ENCODE data around the gene RGS7BP.
A peak's percentile ranks its signal among the peaks of the same experiment; 100 is the strongest.
"Not testable (repeated sequence)": the region's sequence is repeated elsewhere in the genome, so short reads cannot be mapped to it uniquely, and the experiment has no call there.

Gene RGS7BP

GRCh38 chr5:64558641-64559040, 52.8 kb downstream of the RGS7BP start:
- not testable (repeated sequence) for DNase-seq (ENCODE audit: low spot score)

- DNase-seq (ENCODE audit: low spot score): no peak
These were observed 60.6 kb downstream of the RGS7BP start for GRCh38 chr5:64566310-64566916.

DNA sequence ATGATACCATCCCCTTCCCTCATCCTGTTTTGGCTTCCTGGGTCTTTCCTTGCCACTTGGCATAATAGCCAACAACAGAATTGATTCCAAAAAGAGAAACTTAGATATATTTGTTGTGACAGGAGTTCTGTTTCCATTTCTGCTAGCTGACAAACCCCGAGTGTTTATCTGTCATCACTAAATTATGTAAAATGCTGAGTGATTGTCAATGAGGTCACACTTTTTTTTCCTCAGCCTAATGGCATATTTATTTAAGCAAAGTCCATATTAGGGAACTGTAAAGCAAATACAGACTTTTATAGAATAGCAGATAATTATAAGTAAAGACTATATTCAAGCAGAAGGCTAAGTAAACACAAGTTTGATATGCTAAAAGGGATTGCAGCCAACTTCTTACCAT, 64.0 kb downstream of the RGS7BP start:
- no peak for DNase-seq (ENCODE audit: low spot score)

DNA sequence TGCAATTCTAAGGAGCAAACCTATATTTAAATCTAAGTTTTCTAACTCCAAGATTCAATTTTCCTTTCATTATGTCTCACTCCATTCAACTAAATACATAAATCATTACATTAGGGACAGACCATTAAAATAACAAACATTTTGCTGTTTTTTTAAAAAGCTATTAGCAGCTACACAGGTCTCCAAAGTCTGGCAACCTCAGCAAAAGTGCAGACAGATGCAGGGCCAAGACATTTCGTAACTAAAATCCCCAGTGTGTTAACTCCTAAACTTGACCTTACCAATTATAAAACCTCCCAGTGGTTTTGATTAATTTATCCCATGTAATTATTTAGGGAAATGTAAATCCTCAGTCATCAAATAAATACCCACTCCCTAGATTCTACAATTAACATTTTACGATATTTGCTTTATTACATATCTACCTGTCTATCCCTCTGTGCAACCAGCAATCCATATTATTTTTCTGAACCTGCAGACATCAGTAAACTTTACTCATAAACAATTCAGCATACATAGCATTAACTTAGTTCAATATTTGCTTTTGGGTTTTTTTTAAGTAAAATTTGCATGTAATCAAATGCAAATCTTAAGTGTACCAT, 64.7 kb downstream of the RGS7BP start:
- DNase-seq (ENCODE audit: low spot score): no peak

GRCh38 chr5:64575561-64575960, 69.7 kb downstream of the RGS7BP start:
- DNase-seq (ENCODE audit: low spot score): no peak

- DNase-seq (ENCODE audit: low spot score): no peak
These were observed 70.4 kb downstream of the RGS7BP start for GRCh38 chr5:64576250-64576649.

- no peak for DNase-seq (ENCODE audit: low spot score)
These were observed 79.8 kb downstream of the RGS7BP start for GRCh38 chr5:64585646-64586045.

DNA sequence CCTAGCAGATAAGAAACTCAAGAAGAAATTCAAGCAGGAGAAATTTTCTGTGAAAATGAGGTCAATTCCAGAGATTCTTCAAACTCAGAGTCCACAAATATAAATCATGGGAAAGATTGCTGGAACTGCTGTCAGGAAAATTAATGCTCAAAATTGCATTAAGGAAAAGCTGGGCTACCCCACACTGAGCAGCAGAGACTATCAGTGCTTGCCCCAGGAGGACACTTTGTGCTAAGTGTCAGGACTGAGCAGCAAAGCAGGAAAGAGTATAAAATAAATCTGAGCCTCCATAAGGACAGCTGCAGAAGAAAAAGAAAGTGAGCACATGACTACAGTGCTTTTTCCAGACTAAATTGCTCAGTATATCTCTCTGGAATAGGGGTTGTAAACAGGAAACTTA, 81.6 kb downstream of the RGS7BP start:
- no peak for DNase-seq (ENCODE audit: low spot score)

DNA sequence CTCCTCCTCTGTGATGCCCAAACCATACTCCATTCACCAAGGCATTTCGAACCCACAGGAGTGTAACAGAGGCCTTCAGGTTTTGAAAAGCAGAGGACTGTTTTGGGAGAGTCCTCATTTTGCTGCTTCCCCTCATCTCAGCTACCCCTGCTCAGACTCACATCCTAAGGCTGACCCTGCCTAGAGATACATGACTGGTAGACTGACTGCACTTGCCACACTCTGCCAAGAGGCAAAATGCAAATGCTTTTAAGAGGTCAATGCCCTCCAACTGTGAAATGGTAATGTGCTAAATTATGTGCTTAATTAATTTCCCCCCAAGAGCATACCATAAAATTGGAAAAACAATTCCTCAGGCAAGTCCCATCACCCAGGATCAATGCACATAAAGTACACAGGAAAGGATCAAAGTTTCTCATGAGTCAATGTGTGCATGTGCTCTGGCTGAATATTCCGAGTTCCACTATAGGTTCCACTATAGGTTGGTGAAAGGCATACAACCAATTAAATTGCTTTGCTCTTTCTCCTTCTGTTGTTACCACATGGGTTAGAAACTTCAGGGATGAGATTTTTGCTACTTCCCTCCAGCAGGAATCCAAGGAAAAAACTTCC, 87.0 kb downstream of the RGS7BP start:
- DNase-seq (ENCODE audit: low spot score): no peak

DNA sequence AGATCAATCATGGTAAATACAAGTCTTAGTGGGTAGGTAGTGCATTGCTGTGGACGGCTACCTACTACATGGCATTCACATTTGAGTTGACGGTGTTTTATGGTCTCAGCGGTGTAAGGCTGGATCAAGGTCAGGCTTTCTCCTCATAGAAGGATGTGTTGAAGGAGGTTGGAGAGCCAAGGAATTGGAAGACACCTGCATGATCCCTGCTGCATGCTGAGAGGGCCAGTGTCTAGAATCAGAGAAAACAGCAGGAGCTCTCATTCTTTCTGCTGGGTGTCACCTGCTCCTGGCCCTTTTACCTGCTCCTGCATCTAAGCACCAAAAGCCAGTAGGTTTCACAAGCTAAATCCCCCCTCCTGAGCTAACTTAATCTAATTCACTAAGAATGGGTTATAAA, 88.2 kb downstream of the RGS7BP start:
- DNase-seq (ENCODE audit: low spot score): no peak

DNA sequence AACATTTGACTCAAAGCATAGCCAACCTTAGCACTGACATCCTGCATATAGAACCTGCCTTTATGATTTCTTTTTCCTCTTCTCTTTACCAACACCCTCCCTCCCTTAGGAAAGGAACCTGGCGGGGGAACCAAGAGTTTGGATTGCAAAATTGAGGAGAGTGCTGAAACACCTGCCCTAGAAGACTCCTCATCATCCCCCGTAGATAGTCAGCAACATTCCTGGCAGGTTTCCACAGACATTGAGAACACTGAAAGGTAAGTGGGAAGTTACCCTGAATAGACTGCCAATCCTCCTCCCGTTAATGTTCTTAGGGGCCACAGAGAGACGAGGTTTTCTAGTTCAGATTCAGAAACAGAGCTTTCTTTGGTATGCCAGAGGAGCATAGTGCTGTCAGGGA, 88.8 kb downstream of the RGS7BP start:
- no peak for DNase-seq (ENCODE audit: low spot score)

DNA sequence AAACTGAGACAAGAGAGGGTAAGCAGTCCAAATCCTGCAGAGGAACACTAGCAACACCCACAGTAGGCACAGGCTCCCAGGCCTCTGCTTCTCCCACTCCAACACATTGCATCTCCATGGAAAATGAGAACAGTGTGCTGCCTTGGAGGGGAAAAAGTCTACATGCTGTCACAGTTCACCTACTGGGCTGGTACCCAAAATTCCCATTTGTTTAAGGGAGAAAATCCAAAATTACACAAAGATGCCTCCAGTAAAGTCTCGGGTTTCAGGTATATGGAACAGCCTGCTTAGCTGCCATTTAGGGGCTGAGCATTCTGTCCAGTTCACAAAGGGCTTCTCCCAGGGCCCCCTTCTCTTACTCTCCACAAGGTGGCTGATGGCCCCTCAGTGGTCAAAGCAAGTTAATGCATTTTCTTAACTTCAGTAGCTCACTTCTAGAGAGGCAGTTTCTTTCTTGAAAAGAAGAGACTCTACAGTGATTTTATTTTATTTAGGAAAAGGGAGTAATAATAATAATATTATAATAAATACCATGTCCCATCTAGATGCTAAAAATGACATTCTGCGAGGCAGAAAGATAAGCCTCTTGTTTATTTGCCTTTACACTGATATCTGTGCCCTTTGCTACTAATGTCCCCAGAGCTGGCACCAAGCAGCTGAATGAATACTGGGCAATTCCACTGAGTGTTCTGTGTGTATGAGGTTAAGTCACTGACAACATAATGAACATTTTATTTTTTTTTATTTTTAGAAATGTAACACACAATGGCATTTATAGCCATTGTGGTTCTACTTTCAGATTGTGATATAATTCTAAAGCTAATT, 89.4 kb downstream of the RGS7BP start:
- no peak for DNase-seq (ENCODE audit: low spot score)

- no peak for DNase-seq (ENCODE audit: low spot score)
These were observed 93.4 kb downstream of the RGS7BP start for GRCh38 chr5:64599226-64599625.

GRCh38 chr5:64603676-64604075, 97.9 kb downstream of the RGS7BP start:
- DNase-seq (ENCODE audit: low spot score): no peak

DNA sequence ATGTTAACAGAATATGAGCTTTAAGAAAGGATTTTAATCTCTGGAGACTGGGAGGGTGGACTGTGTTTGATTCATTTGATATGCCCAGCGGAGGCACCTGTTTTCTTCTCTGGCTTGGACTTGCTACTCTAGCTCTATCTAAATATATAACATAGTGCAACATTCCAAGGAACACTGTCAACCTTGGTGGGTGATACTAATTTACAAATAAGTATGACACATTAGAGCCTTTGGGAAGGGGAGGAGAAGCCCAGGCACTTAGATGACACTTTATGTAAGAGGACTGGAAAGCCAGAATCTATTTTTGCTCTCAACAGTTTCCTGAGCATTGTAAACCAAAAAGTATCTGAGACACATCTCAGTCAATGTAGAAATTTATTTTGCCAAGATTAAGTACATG, 101.1 kb downstream of the RGS7BP start:
- no peak for DNase-seq (ENCODE audit: low spot score)

DNA sequence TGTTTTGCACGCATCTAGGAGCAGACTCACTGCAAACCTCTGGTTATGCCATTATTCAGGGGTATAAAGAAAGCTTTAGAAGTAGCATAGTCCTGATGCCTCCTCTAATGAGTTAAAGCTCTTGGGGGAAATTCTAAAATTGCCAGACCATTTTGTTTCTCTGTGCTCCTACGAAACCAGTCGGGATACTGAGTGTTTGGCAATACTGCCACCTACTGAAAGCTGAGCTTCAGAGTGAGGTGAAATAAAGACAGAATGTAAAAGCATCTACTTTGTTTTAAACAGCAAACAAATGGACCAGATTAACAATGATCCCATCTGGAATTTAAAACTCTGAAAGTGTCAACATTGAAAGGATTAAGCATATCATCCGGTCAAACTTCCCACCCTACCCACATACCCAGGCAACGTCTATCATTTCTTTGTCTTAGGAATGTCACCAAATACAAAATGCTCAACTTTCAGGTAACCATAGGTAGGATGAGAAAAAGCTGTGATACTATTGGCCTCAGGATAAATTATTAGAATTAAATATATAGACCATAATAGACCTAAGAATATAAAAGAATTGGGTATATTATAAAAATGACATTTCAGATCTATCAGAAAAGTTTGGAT, 106.6 kb downstream of the RGS7BP start:
- peak; percentile 10 for DNase-seq (ENCODE audit: low spot score)

DNA sequence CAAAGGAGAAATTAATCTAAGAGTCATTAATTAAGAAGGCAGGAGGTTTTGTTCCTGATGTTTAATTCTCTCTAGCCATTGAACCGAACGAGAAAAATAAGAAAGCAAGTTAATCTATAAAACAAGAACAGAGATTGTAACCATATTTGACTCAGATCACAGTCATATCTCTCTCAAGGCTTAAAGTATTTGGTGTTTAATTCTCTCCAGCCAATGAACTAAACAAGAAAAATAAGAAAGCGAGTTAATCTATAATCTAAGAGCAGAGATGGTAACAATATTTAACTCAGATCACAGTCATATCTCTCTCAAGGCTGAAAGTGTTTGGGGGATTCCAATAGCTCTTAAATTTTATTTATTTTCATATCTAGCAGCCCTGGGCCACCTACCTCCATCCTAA, 110.1 kb downstream of the RGS7BP start:
- no peak for DNase-seq (ENCODE audit: low spot score)

DNA sequence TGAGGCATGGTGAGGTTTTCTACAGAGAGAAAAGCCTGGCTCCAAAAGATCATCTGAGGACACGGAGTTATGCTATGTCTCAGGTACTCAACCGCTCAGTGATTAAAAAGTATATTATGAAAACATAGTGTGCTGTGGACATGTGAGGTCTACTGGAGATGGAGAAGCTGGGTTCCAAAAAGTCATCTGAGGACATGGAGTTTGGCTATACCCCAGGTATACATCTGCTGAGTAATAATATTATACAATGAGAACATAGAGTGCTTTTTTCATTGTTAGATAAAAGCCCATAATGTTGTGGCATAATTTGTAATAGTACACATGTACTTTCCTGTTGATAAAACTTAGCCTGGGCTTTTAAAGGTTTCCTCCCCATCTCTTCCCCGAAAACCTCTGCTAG, 113.8 kb downstream of the RGS7BP start:
- DNase-seq (ENCODE audit: low spot score): no peak

DNA sequence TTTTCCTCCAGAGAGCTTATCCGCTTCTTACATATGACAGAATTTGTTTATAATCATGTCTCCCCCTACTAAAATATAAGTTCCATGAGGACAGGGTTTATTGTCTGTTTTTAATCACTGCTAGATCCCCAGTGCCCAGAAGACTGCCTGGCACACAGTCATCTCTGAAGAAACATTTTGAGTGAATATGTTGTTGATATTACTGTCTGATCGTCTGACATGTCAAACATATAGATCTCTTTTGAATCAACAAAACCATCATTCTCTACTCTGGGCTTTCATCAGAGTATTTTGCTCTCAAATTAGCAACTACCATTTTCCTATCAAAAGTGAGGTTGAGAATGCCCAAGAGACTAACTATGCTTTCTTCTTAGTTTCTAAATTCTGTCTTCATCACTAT, 117.2 kb downstream of the RGS7BP start:
- no peak for DNase-seq (ENCODE audit: low spot score)

DNA sequence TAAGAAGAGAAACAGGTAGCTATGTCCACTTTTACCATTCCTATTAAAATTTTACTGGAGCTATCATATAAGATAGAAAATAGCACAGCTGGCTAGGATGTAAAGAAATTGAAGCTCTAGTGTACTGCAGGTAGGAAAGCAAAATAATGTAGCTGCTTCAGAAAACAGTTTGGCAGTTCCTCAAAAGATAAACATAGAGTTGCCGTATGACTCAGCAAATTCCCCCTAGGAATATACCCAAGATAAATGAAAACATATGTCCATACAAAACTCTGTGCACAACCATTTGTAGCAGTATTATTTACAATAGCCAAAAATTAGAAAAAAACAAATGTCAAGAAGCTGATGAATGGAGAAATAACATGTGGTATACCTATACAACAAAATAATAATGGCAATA, 119.9 kb downstream of the RGS7BP start:
- no peak for DNase-seq (ENCODE audit: low spot score)

GRCh38 chr5:64628901-64629300, 123.1 kb downstream of the RGS7BP start:
- no peak for DNase-seq (ENCODE audit: low spot score)

DNA sequence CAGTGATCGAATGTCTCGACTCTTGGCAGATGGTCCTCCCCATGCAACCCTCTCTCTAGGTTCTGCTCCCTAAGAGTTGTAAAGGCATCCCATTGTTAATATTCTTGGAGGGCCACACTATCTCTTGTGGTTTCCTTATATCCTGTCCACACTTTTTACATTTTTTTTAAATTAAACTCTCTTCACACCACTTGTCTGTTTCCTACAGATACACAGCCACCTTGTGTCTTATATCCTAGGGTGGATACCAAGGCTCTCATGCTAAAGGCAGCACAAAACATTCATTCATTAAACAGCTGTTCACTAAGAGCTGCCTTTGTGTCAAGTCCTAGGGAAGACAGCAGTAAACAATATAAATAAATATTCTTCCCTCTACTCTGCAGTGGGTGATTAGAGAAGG, 124.0 kb downstream of the RGS7BP start:
- no peak for DNase-seq (ENCODE audit: low spot score)

GRCh38 chr5:64632251-64632650, 126.4 kb downstream of the RGS7BP start:
- no peak for DNase-seq (ENCODE audit: low spot score)

Data from HuH-7.5 (cell line).